ENCODE data around the gene SCN9A.
"Not testable (repeated sequence)": the region's sequence is repeated elsewhere in the genome, so short reads cannot be mapped to it uniquely, and the experiment has no call there.

Gene SCN9A

DNA sequence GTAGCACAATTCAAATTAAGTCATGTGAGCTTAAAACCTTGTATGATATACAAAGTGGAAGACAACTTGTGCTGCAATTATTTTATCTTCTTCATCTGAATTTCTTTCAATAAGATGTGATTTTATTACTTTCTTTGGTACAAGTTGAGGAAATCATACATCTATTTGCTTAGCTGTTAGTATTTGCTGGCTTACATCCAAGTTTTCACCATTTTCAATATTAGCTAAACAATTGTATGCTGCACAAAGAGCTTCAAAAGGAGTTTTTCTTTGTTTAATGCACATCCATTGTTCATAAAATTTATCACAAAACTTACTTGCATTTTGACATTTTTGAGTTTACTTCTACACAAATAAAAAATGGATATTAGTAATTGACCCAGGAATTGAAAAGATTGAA is 40.9 kb downstream of the SCN9A start:
- no peak for DNase-seq (ENCODE audit: low read depth)

DNA sequence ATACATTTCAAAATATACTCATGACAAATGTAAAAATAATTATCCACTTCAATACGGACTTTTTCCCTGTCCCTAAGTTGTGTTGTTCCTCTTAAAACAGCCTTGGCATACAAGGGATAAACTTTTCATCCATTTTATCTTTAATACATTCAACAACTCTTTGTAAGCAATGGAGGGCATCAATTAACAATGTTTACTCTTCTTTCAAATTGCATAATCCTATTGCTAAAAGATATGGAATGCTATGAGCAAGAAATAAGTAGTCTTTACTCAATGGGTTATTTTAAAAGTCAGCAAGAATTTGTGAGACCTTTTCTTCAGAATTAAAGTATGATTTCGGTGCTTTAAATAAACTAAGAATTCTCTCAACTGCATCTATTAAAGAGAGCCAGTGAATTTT is 41.9 kb downstream of the SCN9A start:
- DNase-seq (ENCODE audit: low read depth), result no peak

DNA sequence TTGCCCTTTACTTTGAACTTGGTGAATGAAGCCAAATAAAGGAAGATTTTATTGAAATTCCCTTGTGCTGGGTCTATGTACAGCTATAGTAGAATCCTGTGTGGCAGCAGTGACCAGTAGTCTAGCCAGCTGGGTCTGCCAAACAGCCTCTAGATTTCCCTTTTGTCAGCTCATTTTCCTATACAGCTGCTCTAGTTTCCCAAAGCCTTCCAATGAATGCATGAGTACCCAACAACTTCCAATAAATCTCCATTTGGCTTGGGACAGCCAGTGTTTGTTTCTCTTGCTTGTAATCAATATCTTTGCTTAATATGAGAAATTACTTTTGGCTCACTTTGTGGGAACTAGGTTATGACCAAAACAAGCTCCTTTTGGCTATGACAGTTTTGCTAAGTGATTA is 43.6 kb downstream of the SCN9A start:
- no peak for DNase-seq (ENCODE audit: low read depth)

DNA sequence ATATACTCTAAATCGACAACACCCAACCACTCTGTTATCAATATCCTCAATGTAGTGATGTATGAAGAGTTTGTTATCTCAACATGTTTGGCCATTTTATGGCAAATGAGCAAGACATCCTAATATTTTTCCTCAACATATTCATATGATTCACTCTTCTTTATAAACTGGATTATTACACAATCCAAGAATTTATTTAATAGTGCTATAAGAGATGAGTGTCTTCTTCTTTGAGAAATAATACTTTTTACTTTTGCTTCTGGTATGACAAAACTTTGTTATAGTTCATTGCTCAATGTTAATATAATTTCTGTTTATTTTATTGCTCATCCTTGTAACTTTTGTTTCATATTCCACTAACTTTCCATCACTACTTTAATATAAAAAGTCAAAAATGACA is 44.3 kb downstream of the SCN9A start:
- no peak for DNase-seq (ENCODE audit: low read depth)

DNA sequence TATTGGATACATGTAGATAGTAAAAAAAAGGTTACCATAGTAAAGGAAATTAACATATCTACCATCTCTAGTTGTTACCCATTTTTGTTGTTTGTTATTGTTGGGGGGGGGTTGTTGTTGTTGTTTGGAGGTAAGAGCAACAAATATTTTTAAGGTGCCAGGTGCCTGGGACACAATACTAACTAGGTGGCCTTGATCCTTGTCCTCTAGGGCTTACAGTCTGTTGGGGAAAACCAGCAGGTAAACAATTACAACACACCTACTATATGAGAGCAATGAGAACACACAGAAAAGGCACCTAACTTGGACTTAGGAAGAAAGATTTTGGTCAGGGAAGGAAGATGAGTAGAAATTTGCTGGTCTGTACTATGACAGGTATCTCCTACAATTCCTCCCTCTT is 46.3 kb downstream of the SCN9A start:
- DNase-seq (ENCODE audit: low read depth), result no peak

DNA sequence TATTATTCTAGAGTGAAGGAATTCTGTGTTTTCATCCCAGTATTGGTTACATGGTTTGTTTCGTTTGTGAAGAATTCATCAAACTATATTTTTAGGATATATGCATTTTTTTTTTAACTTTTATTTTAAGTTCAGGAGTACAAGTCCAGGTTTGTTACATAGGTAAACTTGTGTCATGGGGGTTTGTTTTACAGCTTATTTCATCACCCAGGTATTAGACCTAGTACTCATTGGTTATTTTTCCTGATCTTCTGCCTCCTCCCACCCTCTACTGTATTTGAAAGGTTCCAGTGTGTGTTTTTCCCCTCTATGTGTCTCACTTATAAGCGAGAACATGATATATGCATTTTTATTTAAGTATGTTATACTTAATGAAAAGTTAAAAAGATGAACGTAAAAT is 47.6 kb downstream of the SCN9A start:
- DNase-seq (ENCODE audit: low read depth), result no peak

DNA sequence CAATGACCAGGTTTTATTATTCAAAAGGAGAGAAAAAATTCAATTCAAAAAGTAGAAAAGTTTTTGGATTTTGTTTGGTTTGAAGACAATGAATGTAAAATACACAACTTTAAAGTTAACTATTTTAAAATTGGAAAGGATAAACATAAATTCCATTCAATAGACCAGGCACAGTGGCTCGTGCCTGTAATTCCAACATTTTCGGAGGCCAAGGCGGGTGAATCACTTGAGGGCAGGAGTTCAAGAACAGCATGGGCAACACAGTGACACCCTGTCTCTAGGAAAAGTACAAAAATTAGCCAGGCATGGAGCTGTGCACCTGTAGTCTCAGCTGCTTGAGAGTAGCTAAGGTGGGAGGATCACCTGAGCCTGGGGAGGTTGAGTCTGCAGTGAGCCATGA is 54.7 kb downstream of the SCN9A start:
- no peak for DNase-seq (ENCODE audit: low read depth)

DNA sequence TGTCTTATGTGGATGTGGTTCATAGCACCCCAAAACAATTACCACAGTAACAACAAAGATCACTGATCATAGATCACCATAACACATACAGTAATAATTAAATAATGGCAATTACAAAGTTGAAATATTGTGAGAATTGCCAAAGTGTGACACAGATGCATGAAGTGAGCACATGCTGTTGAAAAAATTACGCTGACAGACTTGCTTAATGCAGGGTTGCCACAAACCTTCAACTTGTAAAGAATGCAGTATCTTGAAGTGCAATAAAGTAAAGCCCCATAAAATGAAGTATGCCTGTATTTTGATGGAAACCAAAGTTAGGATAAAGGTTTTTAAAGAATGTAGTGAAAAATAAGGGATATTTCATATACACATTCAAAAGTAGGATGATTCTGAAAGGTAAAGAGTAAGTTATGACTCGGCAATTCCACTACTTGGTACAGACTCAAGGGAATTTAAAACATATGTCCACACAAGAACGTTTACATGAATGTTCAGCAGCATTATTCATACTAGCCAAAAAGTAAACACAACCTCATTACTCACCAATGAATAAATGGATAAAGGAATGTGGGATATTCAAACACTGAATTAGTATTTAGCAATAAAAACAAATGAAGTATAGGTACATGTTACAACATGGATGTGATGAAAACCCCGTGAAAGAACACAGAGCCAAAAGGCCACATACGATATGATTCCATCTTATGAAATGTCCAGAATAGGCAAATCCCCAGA is 61.6 kb downstream of the SCN9A start:
- DNase-seq (ENCODE audit: low read depth), result no peak

DNA sequence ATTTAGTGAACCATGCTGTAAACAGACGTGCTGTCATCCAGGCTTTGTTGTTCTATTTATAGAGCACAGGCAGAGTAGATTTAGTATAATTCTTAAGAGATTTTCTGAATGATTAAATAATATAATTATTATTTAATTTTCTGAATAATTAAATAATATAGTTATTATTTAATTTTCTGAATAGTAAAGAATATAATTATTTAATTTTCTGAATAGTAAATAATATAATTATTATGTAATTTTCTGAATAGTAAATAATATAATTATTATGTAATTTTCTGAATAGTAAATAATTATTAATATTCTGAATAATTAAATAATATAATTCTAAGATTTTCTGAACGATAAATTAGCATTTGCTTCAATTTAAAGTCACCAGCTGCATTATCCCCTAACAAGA is 62.9 kb downstream of the SCN9A start:
- not testable (repeated sequence) for DNase-seq (ENCODE audit: low read depth)

DNA sequence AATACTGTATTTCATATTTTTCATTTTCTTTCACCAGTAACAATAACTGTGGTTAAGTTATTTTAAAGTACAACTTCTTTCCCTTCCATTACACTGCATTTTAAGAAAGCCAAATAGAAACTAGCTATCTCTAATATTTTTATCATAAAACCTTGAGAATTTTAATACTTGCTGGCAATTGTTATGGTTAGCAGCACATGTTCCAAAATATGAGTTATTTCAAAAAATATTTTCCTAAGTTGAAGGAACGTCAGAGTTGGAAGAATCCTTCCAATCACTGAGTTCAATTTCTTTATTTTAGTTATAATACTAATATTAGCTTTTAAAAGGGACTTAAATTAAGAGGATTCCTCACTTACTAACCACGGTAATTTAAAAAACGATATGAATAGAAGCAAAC is 68.4 kb downstream of the SCN9A start:
- DNase-seq (ENCODE audit: low read depth), result no peak

DNA sequence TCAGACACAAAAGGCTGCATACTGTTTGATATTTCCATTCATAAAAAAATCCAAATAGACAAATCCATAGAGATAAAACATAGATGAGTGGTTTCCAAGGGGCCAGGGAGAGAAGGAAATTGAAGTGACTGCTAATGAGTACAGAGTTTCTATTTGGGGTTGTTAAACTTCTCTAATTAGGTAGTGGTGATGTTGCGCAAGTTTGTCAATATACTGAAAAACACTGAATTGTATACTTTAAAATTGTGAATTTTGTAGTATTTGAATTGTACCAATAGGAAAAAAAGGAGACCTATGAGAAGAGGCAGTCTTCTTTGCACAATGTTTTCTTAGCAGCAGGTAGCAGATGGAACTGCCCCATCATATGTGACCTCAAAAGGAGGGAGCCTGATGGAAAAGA is 71.1 kb downstream of the SCN9A start:
- DNase-seq (ENCODE audit: low read depth), result no peak

DNA sequence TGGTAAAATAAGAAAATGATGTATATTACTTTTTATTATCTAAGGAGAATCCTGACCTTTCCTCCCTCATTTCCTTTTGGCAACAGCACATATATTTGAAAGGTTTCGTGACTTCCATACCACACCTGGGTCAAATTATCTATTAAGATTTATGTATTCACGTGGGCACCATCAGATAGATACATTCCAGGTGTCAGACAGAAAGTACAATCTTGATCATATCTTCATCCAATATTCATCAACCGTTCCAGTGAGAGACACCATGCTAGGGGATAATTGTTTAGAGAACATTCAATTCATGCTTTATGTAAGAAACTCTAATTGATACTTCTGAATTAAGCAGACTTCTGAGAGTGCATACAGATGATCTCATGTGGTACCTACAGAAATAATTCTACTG is 73.7 kb downstream of the SCN9A start:
- DNase-seq (ENCODE audit: low read depth), result no peak

DNA sequence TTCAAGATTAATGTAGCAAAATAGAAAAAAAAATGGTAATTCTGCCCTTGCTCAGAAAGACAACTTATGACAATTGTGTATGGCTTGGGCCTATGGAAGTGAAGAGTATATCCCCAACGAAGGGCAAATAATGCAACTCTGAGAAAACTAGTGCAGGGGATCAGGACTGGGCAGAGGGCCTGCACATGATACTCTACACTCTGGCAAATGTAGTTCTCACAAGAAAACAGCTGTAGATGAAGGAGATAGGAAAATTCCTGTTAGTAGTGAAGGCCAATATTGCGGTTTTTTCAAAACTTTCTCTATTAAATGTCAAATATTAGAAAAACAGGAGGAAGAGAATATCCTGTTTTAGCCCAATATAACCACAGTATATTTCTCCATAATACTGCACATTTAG is 77.8 kb downstream of the SCN9A start:
- no peak for DNase-seq (ENCODE audit: low read depth)

DNA sequence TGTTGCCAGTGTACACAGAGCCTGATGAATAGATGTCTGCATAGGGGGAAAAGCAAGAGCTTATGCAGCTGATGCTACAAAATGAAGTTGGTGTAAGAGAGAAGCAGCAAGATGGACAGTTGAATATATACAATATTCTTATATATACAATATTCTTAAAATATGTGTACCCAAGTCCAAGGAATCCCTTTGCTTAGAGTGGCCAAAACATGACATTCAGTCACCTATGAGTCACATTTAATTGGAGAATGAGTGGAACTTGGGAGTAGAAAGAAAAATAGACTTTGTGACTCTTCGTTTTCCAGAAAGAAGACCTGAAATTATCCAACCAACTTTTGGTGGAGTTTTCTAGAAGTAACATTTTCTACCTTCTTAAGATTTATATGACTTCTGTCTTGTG is 81.8 kb downstream of the SCN9A start:
- no peak for DNase-seq (ENCODE audit: low read depth)

DNA sequence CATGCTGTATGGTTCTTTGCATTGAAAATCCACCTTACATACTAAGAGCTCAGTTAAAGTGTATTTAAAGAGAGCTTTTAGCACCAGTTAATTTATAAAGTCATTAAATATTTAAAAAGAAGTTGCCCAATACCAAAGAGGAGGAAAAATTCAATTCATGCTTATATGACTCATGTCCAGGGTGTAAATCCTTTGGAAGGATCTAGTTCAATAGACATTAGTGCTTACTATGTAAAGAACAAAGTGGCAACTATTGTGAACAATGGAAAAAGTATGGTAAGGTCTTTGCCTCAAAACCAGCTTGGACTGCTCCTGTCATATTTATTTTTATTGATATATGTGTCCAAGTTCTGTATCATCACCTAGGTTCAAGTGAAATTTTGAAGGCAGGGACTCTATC is 90.5 kb downstream of the SCN9A start:
- DNase-seq (ENCODE audit: low read depth), result no peak

DNA sequence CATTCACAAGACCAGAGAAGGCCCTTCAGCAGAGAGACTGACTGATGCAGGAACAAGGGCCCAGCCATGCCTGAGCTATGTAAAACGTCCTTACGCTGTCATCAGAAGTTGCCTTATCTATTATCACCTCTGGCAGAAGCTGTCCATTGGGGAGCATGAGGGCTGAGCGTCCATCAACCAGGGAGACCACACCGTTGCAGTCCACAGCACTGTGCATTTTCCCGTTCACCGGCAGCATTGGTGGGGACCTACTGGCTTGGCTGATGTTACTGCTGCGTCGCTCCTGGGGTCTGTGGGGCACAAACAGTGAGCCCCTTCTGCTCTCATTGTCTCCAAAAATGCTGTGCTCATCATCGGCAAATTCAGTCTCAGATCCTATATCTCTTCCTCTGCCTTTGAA is 91.4 kb downstream of the SCN9A start:
- no peak for DNase-seq (ENCODE audit: low read depth)

DNA sequence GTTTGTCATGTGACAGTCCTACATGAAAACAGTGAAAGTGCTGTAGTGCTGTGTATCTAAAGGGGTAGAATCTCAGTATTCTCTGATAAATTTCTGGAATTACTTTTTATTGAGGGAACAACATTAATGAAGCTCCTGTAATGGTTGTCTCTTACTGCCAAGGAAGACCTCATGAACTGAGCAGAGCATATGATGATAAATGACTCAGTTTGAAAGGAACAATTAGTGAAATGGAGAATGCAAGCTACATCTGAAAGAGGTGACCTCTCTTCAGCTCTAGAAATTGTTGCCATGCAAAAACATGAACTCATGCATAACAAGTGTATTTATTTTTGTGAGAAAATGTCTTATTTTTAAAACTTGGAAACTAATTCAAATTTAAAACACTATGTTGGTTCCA is 93.6 kb downstream of the SCN9A start:
- DNase-seq (ENCODE audit: low read depth), result no peak

DNA sequence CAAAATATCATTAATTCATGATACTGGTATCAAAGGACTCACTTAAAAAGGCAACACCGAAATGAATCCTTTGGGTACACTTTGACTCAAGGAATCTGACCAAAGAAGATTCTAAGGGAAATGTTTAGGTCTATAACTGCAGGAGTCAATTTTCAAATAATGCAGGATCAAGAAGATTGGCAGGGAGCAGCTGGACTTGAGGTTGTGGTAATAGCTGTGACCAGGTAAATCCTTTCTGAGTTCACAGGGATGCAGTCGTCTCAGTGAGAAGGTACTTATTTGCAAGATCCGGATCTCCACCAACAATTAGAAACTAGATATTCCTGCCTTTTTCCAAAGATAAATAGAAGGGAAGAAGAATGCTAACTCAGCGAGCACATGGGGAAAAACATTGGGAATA is 96.9 kb downstream of the SCN9A start:
- DNase-seq (ENCODE audit: low read depth), result no peak

DNA sequence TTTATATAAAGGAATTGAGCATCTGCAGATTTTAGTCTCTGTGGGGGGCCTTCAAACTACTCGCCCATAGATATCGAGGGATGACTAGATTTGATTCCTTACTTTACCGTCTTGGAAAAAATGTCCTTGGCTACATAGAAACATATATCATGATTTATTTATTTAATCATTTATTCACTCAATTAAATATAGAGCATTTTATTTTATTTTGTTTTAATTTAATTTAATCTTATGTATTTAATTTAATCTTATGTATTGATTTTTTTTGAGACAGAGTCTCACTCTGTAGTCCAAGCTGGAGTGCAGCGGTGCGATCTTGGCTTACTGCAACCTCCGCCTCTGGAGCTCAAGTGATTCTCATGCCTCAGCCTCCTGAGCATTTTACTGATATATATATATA is 105.4 kb downstream of the SCN9A start:
- DNase-seq (ENCODE audit: low read depth), result no peak

DNA sequence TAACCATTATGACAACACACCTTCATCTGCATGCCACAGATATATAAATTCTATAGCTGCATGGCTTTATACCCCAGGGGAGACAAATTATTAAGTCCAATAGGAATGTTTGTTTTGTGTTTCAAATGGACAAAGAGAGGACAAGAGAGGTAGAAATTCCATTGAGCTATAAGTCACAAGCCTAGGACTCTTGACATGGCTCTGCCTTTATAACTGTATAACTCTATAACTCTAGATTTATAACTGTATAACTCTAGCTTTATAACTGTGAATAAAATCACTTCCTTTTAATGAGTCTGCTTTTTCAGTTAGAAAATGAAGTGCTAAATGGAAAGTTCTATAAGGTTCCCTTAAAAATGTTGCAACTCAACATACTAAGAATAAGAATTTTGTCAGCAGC is 106.4 kb downstream of the SCN9A start:
- DNase-seq (ENCODE audit: low read depth), result no peak

DNA sequence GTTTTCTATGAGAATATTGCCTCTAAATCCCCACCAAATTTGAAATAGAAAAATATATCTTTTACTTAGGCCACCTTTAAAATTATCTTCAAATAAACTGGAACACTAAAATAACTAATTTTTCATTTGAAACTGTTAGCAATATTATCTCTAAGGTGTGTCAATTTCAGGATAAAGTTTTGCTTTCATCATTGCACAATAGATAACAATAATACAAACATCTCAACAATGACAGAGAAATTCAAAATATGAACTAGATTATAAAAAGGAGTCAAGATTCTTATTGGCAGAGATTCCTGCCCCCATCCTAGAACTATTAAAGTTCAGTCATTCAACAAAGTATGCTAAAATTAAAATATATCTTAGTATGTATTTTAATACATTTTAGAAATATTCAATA is 117.9 kb downstream of the SCN9A start:
- DNase-seq (ENCODE audit: low read depth), result no peak

DNA sequence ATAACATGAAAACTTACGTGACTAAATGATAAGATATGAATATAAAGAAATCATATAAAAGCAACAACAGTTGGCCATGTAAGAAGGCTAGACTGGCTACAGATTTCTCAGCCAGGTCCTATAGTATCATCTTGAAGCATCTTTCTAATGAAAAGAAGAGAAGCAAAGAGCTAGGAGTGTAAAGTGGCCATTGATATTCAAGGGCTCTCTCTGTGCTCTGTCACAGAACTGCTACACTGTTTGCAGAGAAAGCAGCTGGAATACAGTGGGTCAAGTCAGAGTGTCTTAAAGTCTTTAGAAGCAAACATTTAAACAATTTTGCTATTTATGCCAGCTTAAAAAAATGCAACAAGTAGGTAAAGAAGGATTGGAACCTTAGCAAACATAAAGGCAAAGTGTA is 118.8 kb downstream of the SCN9A start:
- DNase-seq (ENCODE audit: low read depth), result no peak

DNA sequence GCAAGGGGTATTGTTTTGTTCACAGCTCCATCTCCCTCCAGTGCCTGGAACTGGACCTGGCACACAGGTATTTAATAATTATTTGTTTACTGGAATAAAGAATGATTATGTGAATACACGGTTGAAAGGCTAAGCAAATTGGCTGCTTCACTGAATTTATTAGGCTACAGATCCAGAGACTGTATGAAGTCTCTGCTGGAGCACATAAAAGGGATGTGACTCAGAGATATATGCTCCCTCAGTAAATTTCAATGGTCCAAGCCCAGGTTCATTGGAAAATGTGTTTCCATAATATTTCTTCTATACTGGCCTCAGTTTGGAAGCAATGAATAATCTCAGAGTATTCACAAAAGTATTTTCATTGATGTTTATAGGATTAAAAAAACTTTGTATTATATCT is 126.4 kb downstream of the SCN9A start:
- no peak for DNase-seq (ENCODE audit: low read depth)

DNA sequence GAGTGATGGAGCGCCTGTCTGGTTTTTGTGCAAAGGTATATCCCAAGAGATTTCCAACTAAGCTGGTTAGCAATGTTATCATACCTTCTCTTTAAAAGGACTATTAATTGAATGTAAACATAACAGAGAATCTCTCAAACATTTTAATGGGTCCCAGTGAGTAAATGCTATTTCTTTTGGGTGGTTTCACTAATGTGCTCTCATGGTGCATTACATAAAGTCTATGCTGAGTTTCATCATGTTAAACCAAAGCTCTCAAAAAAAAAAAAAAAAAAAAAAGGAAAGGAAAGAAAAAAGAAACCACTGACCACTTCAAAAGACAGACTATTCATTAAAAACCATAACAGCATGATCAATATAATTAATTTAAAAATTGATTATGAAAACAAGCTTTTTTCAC is 128.8 kb downstream of the SCN9A start:
- DNase-seq (ENCODE audit: low read depth), result no peak

DNA sequence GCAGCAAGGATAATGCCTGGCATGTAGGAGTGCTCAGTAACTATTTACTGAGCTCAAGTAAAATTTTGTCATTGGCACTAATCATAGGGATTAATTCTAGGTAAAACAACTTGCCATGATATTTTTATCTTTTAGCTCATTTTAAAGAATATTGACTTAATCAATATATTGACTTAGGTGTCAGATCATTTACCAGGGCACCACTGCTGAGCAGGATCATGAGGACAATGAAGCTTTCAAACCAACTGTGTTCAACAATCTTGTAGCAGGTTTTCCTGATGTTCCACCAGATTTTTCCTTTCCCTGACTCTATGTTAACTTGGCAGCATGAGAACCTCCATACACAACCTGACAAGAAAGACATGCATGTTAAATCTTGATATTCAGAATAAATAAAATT is 133.4 kb downstream of the SCN9A start:
- no peak for DNase-seq (ENCODE audit: low read depth)
